ENCODE data around the gene HIBCH. TPM values are rescaled to one million over a fixed set of nuclear protein-coding genes. Genes with fewer than 3 reads are reported as not detected.
"Not testable (repeated sequence)": the region's sequence is repeated elsewhere in the genome, so short reads cannot be mapped to it uniquely, and the experiment has no call there.

HIBCH gene
- total RNA-seq, 1 experiment from 2014 or later = 21.7 TPM

DNA sequence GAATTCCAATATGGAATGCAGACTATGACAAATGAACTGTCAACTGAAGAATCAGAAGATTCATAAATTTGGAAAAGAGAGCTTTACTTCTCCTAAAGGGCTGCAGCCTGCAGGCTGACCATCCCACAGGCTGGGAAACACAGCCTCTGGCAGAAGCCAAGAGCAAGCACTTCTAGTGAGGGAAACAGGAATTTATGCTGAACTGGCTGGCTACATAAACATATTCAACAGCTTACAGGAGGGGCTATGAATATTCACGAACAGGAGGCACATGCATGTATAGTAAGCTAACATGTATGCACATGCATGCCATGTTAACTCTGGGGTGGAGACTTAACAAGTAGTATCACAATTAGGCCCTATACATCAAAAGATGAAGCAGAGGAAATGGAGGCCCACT lies 17.6 kb downstream of the HIBCH start:
- H3K4me3 ChIP-seq (ENCODE audit: low read depth in 2 of 2, low read length in 2 of 2) = no peak overlapping the region
- H3K27me3 ChIP-seq (ENCODE audit: control insufficient read depth, insufficient read depth, low read length) = no peaks in the 10 kb centered on the region
- ChIA-PET POLR2A (no interaction called here), CTCF (no interaction called here)
- no peak for TF ChIP-seq SIN3A (IDR thresholded peaks at IDR 0.05; ENCODE audit: borderline replicate concordance, insufficient read depth, low read depth, low read length)
- no peak for TF ChIP-seq POLR2AphosphoS5 (IDR thresholded peaks at IDR 0.05; ENCODE audit: low read depth, low read length)
- TF ChIP-seq TCF7L2 (IDR thresholded peaks at IDR 0.05; ENCODE audit: low read depth, low read length) = no peak
- ATAC-seq (no peak), DNase-seq (ENCODE audit: low read depth, low spot score) (no peak)
- H3K9me3 ChIP-seq (ENCODE audit: control insufficient read depth, insufficient read depth, low read depth, low read length) = no peaks in the 10 kb centered on the region
- in situ Hi-C loops (cut with HindIII; ENCODE audit: low pct_unique_long_range_greater_than_20kb, low sequenced_read_pairs) = no loop called here
- H3K36me3 ChIP-seq (ENCODE audit: control insufficient read depth, insufficient read depth, low read length) = no peaks in the 10 kb centered on the region
- no peak overlapping the region for H3K27ac ChIP-seq (ENCODE audit: low read length)
- no TSS peak for BruUV-seq (replicated peaks)
- H3K4me1 ChIP-seq (ENCODE audit: control insufficient read depth, insufficient read depth, low read length) = no peaks in the 10 kb centered on the region
- intact Hi-C loops (cut with micrococcal nuclease; ENCODE audit: unreplicated experiment) = no loop called here

- Histone ChIP-seq H3K4me1 (ENCODE audit: control insufficient read depth, insufficient read depth, low read length) (no peaks in the 10 kb centered on the region), H3K27me3 (ENCODE audit: control insufficient read depth, insufficient read depth, low read length) (no peaks in the 10 kb centered on the region), H3K4me3 (ENCODE audit: low read depth in 2 of 2, low read length in 2 of 2) (no peak overlapping the region), H3K27ac (ENCODE audit: low read length) (no peak overlapping the region), H3K36me3 (ENCODE audit: control insufficient read depth, insufficient read depth, low read length) (no peaks in the 10 kb centered on the region), H3K9me3 (ENCODE audit: control insufficient read depth, insufficient read depth, low read depth, low read length) (no peaks in the 10 kb centered on the region)
- POLR2A ChIA-PET = no interaction called here
- intact Hi-C loops (cut with micrococcal nuclease; ENCODE audit: unreplicated experiment) = no loop called here
- CTCF ChIA-PET = no interaction called here
- ATAC-seq (no peak), DNase-seq (ENCODE audit: low read depth, low spot score) (no peak)
- TF ChIP-seq, protein P1, sequence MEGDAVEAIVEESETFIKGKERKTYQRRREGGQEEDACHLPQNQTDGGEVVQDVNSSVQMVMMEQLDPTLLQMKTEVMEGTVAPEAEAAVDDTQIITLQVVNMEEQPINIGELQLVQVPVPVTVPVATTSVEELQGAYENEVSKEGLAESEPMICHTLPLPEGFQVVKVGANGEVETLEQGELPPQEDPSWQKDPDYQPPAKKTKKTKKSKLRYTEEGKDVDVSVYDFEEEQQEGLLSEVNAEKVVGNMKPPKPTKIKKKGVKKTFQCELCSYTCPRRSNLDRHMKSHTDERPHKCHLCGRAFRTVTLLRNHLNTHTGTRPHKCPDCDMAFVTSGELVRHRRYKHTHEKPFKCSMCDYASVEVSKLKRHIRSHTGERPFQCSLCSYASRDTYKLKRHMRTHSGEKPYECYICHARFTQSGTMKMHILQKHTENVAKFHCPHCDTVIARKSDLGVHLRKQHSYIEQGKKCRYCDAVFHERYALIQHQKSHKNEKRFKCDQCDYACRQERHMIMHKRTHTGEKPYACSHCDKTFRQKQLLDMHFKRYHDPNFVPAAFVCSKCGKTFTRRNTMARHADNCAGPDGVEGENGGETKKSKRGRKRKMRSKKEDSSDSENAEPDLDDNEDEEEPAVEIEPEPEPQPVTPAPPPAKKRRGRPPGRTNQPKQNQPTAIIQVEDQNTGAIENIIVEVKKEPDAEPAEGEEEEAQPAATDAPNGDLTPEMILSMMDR (IDR thresholded peaks at IDR 0.05) = no peak
- no peak for TF ChIP-seq TCF7L2 (IDR thresholded peaks at IDR 0.05; ENCODE audit: low read depth, low read length)
- TF ChIP-seq SIN3A (IDR thresholded peaks at IDR 0.05; ENCODE audit: borderline replicate concordance, insufficient read depth, low read depth, low read length) = no peak
- TF ChIP-seq POLR2AphosphoS5 (IDR thresholded peaks at IDR 0.05; ENCODE audit: low read depth, low read length) = no peak
- TF ChIP-seq, protein P2, sequence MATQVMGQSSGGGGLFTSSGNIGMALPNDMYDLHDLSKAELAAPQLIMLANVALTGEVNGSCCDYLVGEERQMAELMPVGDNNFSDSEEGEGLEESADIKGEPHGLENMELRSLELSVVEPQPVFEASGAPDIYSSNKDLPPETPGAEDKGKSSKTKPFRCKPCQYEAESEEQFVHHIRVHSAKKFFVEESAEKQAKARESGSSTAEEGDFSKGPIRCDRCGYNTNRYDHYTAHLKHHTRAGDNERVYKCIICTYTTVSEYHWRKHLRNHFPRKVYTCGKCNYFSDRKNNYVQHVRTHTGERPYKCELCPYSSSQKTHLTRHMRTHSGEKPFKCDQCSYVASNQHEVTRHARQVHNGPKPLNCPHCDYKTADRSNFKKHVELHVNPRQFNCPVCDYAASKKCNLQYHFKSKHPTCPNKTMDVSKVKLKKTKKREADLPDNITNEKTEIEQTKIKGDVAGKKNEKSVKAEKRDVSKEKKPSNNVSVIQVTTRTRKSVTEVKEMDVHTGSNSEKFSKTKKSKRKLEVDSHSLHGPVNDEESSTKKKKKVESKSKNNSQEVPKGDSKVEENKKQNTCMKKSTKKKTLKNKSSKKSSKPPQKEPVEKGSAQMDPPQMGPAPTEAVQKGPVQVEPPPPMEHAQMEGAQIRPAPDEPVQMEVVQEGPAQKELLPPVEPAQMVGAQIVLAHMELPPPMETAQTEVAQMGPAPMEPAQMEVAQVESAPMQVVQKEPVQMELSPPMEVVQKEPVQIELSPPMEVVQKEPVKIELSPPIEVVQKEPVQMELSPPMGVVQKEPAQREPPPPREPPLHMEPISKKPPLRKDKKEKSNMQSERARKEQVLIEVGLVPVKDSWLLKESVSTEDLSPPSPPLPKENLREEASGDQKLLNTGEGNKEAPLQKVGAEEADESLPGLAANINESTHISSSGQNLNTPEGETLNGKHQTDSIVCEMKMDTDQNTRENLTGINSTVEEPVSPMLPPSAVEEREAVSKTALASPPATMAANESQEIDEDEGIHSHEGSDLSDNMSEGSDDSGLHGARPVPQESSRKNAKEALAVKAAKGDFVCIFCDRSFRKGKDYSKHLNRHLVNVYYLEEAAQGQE (IDR thresholded peaks at IDR 0.05; ENCODE audit: insufficient read depth in 1 of 2, low read depth in 2 of 2, low read length in 1 of 2) = no peak
- no TSS peak for BruUV-seq (replicated peaks)
- in situ Hi-C loops (cut with HindIII; ENCODE audit: low pct_unique_long_range_greater_than_20kb, low sequenced_read_pairs) = no loop called here
Observed at GRCh38 chr2:190301032-190301431, 18.6 kb downstream of the HIBCH start.

- DNase-seq (ENCODE audit: low read depth, low spot score); H3K4me1 ChIP-seq (ENCODE audit: control insufficient read depth, insufficient read depth, low read length); H3K4me3 ChIP-seq (ENCODE audit: low read depth in 2 of 2, low read length in 2 of 2); BruUV-seq (replicated peaks); ATAC-seq; H3K27me3 ChIP-seq (ENCODE audit: control insufficient read depth, insufficient read depth, low read length); in situ Hi-C loops (cut with HindIII; ENCODE audit: low pct_unique_long_range_greater_than_20kb, low sequenced_read_pairs); POLR2A ChIA-PET; H3K27ac ChIP-seq (ENCODE audit: low read length); H3K36me3 ChIP-seq (ENCODE audit: control insufficient read depth, insufficient read depth, low read length); intact Hi-C loops (cut with micrococcal nuclease; ENCODE audit: unreplicated experiment); CTCF ChIA-PET; H3K9me3 ChIP-seq (ENCODE audit: control insufficient read depth, insufficient read depth, low read depth, low read length): not testable (repeated sequence)
Observed at GRCh38 chr2:190297880-190298279, 21.7 kb downstream of the HIBCH start.
